Measurements from ENCODE around the gene RASA1. TPM values are rescaled to one million over a fixed set of nuclear protein-coding genes. Genes with fewer than 3 reads are reported as not detected.

The RASA1 gene
- total RNA-seq, 2 experiments from 2014 or later = 15.4 to 16.2 TPM

DNA sequence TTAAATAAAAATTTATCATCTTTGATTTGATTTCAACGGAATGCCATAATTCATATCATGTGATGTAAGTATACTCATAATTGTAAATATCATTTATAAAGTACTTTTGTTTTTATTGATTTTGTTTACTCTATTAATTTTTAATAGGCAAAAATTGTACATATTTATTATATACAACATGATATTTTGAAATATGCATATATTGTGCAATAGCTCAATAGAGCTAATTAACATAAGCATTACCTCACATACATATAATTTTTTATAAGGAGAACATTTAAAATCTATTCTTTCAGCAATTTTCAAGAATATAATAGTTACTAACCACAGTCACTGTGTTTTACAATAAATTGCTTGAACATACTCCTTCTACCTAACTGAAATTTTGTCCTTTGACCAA is 170.0 kb downstream of the RASA1 start:
- CTCF ChIA-PET = no interaction called here
- Mint-ChIP-seq H3K4me1 (ENCODE audit: low read depth) (no peaks in the 10 kb centered on the region), H3K27ac (no peak overlapping the region), H3K4me3 (no peak overlapping the region), H3K9me3 (no peaks in the 10 kb centered on the region), H3K36me3 (ENCODE audit: low read depth) (no peaks in the 10 kb centered on the region), H3K27me3 (ENCODE audit: low read depth) (peaks cover 6% of the 10 kb centered on the region)
- intact Hi-C loops (cut with micrococcal nuclease) = no loop called here
- no peak for DNase-seq

DNA sequence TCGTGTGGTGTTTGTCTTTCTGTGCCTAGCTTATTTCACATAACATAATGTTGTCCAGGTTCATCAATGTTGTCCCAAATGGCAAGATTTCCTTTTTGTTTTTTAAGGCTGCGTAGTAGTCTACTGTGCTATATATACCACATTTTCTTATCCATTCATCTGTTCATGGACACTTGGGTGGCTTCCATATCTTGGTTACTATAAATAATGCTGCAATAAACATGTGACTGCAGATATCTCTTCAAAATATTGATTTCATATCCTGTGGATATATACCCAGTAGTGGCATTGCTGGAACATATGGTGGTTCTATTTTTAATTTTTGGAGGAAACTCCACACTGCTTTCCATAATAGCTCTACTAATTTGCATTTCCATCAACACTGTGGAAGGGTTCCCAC is 170.5 kb downstream of the RASA1 start:
- no peak for DNase-seq
- CTCF ChIA-PET = no interaction called here
- intact Hi-C loops (cut with micrococcal nuclease) = no loop called here
- Mint-ChIP-seq H3K4me3 (no peak overlapping the region), H3K36me3 (ENCODE audit: low read depth) (no peaks in the 10 kb centered on the region), H3K4me1 (ENCODE audit: low read depth) (no peaks in the 10 kb centered on the region), H3K9me3 (no peaks in the 10 kb centered on the region), H3K27ac (no peak overlapping the region), H3K27me3 (ENCODE audit: low read depth) (peaks cover 8% of the 10 kb centered on the region)

Other genes starting within 250 kb of the RASA1 start
- gene CCNH, start 145.0 kb downstream of the RASA1 start, total RNA-seq = 10 to 100 TPM; 58.1 to 61.6 TPM

Measured in activated naive CD4-positive, alpha-beta T cell treated with anti-CD3 and anti-CD28 coated beads for 36 hours (primary cell).